PC-3 (cell line): Measurements from ENCODE around the gene NAV2. TPM values are rescaled to one million over a fixed set of nuclear protein-coding genes. Genes with fewer than 3 reads are reported as not detected.

Experiments used
- ATAC-seq: fragments of 200-7000 bp; cut with Tn5 transposase; 2 replicates; pipeline ENCODE4 v1.9.1; 2020; ENCODE audit warnings: mild to moderate bottlenecking, moderate library complexity
- BruUV-seq: library from RNA; stranded (reverse); fragments of 400-500 nt; replicated peaks from 2 replicates; lab custom pipeline; 2021; lab: Mats Ljungman, UMichigan
- CTCF ChIA-PET: fragments of 300-600 bp; sonication (Branson Sonifier 250); formaldehyde crosslinking; loops from one replicate; lab custom pipeline; 2022; ENCODE audit warnings: antibody characterized with exemption; lab: Charles Lee
- POLR2A ChIA-PET: fragments of 300-600 bp; sonication (Branson Sonifier 250); formaldehyde crosslinking; loops from one replicate; lab custom pipeline; 2022; ENCODE audit warnings: antibody characterized with exemption; ENCODE audit not compliant: unreplicated experiment; lab: Charles Lee
- DNase-seq: peaks from one replicate; pipeline ENCODE4 v3.0.0-alpha.2; 2015
- H2AFZ ChIP-seq: fragments of 300-600 bp; sonication (generic); 2 replicates; pipeline ENCODE4 v1.6.0; 2016; ENCODE audit warnings: antibody characterized with exemption, low read length
- H3F3A ChIP-seq: fragments of 300-600 bp; sonication (generic); one replicate; pipeline ENCODE4 v1.6.0; 2017; ENCODE audit warnings: antibody characterized with exemption, low read length, control low read depth, mild to moderate bottlenecking; ENCODE audit not compliant: unreplicated experiment
- H3K27ac ChIP-seq: fragments of 300-600 bp; sonication (generic); 2 replicates; pipeline ENCODE4 v1.5.1; 2016; ENCODE audit warnings: mild to moderate bottlenecking, low read length
- H3K27me3 ChIP-seq: fragments of 300-600 bp; sonication (generic); 2 replicates; pipeline ENCODE4 v1.6.1; 2016; ENCODE audit warnings: low read length, mixed read lengths
- H3K36me3 ChIP-seq: fragments of 300-600 bp; sonication (generic); 2 replicates; pipeline ENCODE4 v1.6.1; 2016; ENCODE audit warnings: low read depth, mixed run types, low read length, mixed read lengths
- H3K4me1 ChIP-seq: fragments of 300-600 bp; sonication (generic); 2 replicates; pipeline ENCODE4 v1.5.1; 2016; ENCODE audit warnings: low read length; ENCODE audit not compliant: insufficient read depth
- H3K4me2 ChIP-seq: fragments of 300-600 bp; sonication (generic); 2 replicates; pipeline ENCODE4 v1.6.0; 2016; ENCODE audit warnings: low read length
- H3K4me3 ChIP-seq: fragments of 300-600 bp; sonication (generic); 2 replicates; pipeline ENCODE4 v1.5.1; 2016; ENCODE audit warnings: mild to moderate bottlenecking, low read length, mixed read lengths
- H3K79me2 ChIP-seq: fragments of 300-600 bp; sonication (generic); 2 replicates; pipeline ENCODE4 v1.6.1; 2017; ENCODE audit warnings: low read length, mixed read lengths
- H3K9ac ChIP-seq: fragments of 300-600 bp; sonication (generic); 2 replicates; pipeline ENCODE4 v1.6.0; 2016; ENCODE audit warnings: mild to moderate bottlenecking, low read length
- H3K9me2 ChIP-seq: fragments of 300-600 bp; sonication (generic); replicated peaks from 2 replicates; pipeline ENCODE4 v1.6.1; 2016; ENCODE audit warnings: mixed run types, low read length, mixed read lengths
- H3K9me3 ChIP-seq: fragments of 300-600 bp; sonication (generic); 2 replicates; pipeline ENCODE4 v1.6.1; 2016; ENCODE audit warnings: low read length, mixed read lengths
- H4K20me1 ChIP-seq: fragments of 300-600 bp; sonication (generic); 2 replicates; pipeline ENCODE4 v1.6.1; 2016; ENCODE audit warnings: low read length, mixed read lengths
- EZH2 ChIP-seq: fragments of 300-600 bp; sonication (generic); IDR thresholded peaks from one replicate; pipeline ENCODE4 v1.6.1; 2017; ENCODE audit warnings: antibody characterized with exemption, mild to moderate bottlenecking, low read length; ENCODE audit not compliant: unreplicated experiment
- EZH2phosphoT487 ChIP-seq: fragments of 300-600 bp; sonication (generic); IDR thresholded peaks from 2 replicates; pipeline ENCODE4 v1.6.1; 2018; ENCODE audit warnings: mild to moderate bottlenecking, antibody characterized with exemption, low read length, borderline replicate concordance
- intact Hi-C: fragments of 100-400 bp; cut with micrococcal nuclease; formaldehyde crosslinking; loops from 2 replicates; pipeline ENCODE4 v1.9.0; 2023
- total RNA-seq: library from RNA; depleted of rRNA; stranded (reverse); fragments of >200 nt; gene quantifications from 2 replicates; pipeline ENCODE4 v1.2.3, GENCODE V29; 2014
- TF ChIP-seq, protein P1 (sequence below): fragments of 300-600 bp; sonication (generic); conservative IDR thresholded peaks from 2 replicates; pipeline ENCODE4 v1.5.1; 2017; ENCODE audit warnings: antibody characterized with exemption, low read depth, mild to moderate bottlenecking, low read length

NAV2 gene
- total RNA-seq, 1 experiment from 2014 or later: 10.4 TPM

DNA sequence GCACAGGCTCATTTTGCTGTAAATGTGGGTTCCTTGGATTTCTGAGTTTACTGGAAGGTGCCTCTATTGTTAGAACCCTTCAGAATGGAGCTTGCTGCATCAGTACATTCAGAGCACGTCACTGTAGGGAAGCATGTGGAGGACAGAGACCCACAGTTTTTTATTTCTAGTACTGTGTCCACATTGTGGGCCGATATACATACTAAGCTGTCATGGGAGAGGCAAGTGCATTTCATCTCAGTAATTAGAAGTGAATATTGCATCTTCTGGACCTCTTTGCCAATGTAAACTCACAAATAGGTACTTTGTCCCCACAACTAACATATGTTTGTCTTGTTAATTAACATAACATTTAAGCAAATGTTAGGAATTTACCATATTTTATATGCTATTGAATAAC, 139.7 kb downstream of the NAV2 start:
- H3K27ac ChIP-seq: no peak overlapping the region
- DNase-seq (no peak), ATAC-seq (no peak)
- ChIA-PET CTCF (no interaction called here), POLR2A (no interaction called here)
- BruUV-seq: no TSS peak
- intact Hi-C loops: loop anchor here (5.0 kb wide), 1 partner anchor 40 kb away; no protein-coding TSS in a partner anchor
- H3K27me3 ChIP-seq: no peaks in the 10 kb centered on the region
- H4K20me1 ChIP-seq: no peaks in the 10 kb centered on the region
- no peak overlapping the region for H3K4me3 ChIP-seq
- peaks cover 25% of the 10 kb centered on the region for H3K4me1 ChIP-seq
- TF ChIP-seq EZH2phosphoT487 (no peak), EZH2 (no peak)
- TF ChIP-seq, protein P1, sequence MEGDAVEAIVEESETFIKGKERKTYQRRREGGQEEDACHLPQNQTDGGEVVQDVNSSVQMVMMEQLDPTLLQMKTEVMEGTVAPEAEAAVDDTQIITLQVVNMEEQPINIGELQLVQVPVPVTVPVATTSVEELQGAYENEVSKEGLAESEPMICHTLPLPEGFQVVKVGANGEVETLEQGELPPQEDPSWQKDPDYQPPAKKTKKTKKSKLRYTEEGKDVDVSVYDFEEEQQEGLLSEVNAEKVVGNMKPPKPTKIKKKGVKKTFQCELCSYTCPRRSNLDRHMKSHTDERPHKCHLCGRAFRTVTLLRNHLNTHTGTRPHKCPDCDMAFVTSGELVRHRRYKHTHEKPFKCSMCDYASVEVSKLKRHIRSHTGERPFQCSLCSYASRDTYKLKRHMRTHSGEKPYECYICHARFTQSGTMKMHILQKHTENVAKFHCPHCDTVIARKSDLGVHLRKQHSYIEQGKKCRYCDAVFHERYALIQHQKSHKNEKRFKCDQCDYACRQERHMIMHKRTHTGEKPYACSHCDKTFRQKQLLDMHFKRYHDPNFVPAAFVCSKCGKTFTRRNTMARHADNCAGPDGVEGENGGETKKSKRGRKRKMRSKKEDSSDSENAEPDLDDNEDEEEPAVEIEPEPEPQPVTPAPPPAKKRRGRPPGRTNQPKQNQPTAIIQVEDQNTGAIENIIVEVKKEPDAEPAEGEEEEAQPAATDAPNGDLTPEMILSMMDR: no peak
- no peak overlapping the region for H2AFZ ChIP-seq
- no peaks in the 10 kb centered on the region for H3K79me2 ChIP-seq
- H3K9ac ChIP-seq: no peak overlapping the region
- H3K9me2 ChIP-seq: no peaks in the 10 kb centered on the region
- no peaks in the 10 kb centered on the region for H3K36me3 ChIP-seq
- no peaks in the 10 kb centered on the region for H3K9me3 ChIP-seq
- no peak overlapping the region for H3K4me2 ChIP-seq
- no peaks in the 10 kb centered on the region for H3F3A ChIP-seq

DNA sequence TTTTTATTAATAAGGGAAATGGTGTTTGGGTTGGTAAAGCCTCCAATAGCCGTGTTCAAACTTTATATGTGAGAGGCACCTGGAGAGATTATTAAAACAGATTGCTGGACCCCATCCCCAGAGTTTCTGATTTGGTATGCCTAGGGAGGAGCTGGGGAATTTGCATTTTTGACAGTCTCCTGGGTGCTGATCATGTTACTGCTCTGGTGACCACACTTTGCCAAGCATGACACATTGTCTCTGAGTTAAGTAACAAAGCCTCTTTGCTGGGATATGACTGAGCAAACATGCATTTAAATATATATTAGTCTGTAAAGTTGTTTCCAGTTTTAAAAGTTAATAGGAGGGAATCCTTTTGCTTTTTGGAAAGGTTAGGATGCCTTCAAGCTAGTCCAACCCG, 140.4 kb downstream of the NAV2 start:
- intact Hi-C loops: loop anchor here (5.0 kb wide), 1 partner anchor 39 kb away; no protein-coding TSS in a partner anchor
- TF ChIP-seq, protein P1: no peak
- TF ChIP-seq EZH2 (no peak), EZH2phosphoT487 (no peak)
- DNase-seq: peak; percentile 44
- Histone ChIP-seq H3K27ac (no peak overlapping the region), H3K9me3 (no peaks in the 10 kb centered on the region), H3K79me2 (no peaks in the 10 kb centered on the region), H3F3A (no peaks in the 10 kb centered on the region), H4K20me1 (no peaks in the 10 kb centered on the region), H3K4me1 (peaks cover 25% of the 10 kb centered on the region), H3K9me2 (no peaks in the 10 kb centered on the region), H3K36me3 (no peaks in the 10 kb centered on the region), H3K27me3 (no peaks in the 10 kb centered on the region), H3K4me3 (no peak overlapping the region), H2AFZ (no peak overlapping the region), H3K4me2 (no peak overlapping the region), H3K9ac (no peak overlapping the region)
- ChIA-PET CTCF (interaction anchor here (0.6 kb wide), 1 partner anchor 139 kb away, joined by 3 read pairs; no protein-coding TSS in a partner anchor), POLR2A (no interaction called here)
- no TSS peak for BruUV-seq
- peak; percentile 74 for ATAC-seq

DNA sequence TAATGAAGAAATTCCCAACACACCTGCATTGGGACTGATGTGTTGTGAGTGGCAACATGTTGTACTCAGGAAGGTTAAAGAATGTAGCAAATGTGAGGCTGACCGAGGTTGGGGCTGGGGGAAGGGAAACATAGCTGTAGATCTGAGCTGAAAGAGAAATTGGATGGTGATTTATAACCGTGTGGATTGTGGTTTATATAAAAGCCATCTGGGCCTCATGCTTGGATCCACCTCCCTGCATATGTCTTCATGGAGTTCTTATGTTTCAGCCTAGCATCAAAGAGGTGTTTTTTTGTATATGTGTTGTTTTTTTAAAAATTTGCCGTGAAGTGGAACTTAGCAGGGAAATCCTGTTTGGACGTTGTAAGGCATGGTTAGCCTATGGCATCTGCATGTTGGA, 141.3 kb downstream of the NAV2 start:
- TF ChIP-seq EZH2phosphoT487: no peak
- TF ChIP-seq EZH2: no peak
- TF ChIP-seq, protein P1: no peak
- no peaks in the 10 kb centered on the region for H3K9me2 ChIP-seq
- H3F3A ChIP-seq: no peaks in the 10 kb centered on the region
- peaks cover 25% of the 10 kb centered on the region for H3K4me1 ChIP-seq
- no TSS peak for BruUV-seq
- no peak for DNase-seq
- H3K4me3 ChIP-seq: no peak overlapping the region
- ATAC-seq: no peak
- ChIA-PET POLR2A (no interaction called here), CTCF (no interaction called here)
- H3K27me3 ChIP-seq: no peaks in the 10 kb centered on the region
- no peak overlapping the region for H2AFZ ChIP-seq
- H3K4me2 ChIP-seq: no peak overlapping the region
- no peaks in the 10 kb centered on the region for H3K9me3 ChIP-seq
- H4K20me1 ChIP-seq: no peaks in the 10 kb centered on the region
- no peaks in the 10 kb centered on the region for H3K36me3 ChIP-seq
- intact Hi-C loops: loop anchor here (5.0 kb wide), 1 partner anchor 38 kb away; no protein-coding TSS in a partner anchor
- no peaks in the 10 kb centered on the region for H3K79me2 ChIP-seq
- H3K9ac ChIP-seq: no peak overlapping the region
- no peak overlapping the region for H3K27ac ChIP-seq
